Activated naive CD8-positive, alpha-beta T cell treated with anti-CD3 and anti-CD28 coated beads, Interleukin-2, amount 50 U/mL, for 16 hours (primary cell): ENCODE measurements around the gene RFX4.

Experiments used
- DNase-seq: peaks from one replicate; pipeline ENCODE4 v3.0.0-alpha.2; 2020; ENCODE audit warnings: low read depth, low spot score

RFX4 gene

GRCh38 chr12:106582641-106583230 lies at the start of gene RFX4:
TSS of gene RFX4 (plus strand) at chr12:106583004. CDS start at chr12:106583321, 317 bp downstream.
- no peak for DNase-seq

- DNase-seq = no peak
Measured at GRCh38 chr12:106541201-106541600, 41.6 kb upstream of the RFX4 start.

- DNase-seq = no peak
Measured at GRCh38 chr12:106551410-106551809, 31.4 kb upstream of the RFX4 start.

- no peak for DNase-seq
Measured at GRCh38 chr12:106552228-106552627, 30.6 kb upstream of the RFX4 start.

- DNase-seq = no peak
Measured at GRCh38 chr12:106564678-106565329, 18.0 kb upstream of the RFX4 start.

- no peak for DNase-seq
Measured at GRCh38 chr12:106566771-106567170, 16.0 kb upstream of the RFX4 start.

- no peak for DNase-seq
Measured at GRCh38 chr12:106573239-106573638, 9.6 kb upstream of the RFX4 start.

GRCh38 chr12:106576848-106577247 lies 6.0 kb upstream of the RFX4 start:
- no peak for DNase-seq

GRCh38 chr12:106580671-106581508 lies 1.9 kb upstream of the RFX4 start:
- no peak for DNase-seq

- no peak for DNase-seq
Measured at GRCh38 chr12:106581543-106582248, 1.1 kb upstream of the RFX4 start.

- DNase-seq = no peak
Measured at GRCh38 chr12:106582249-106582591, 584 bp upstream of the RFX4 start.

- DNase-seq = no peak
Measured at GRCh38 chr12:106583242-106584103, 669 bp downstream of the RFX4 start.

- DNase-seq = no peak
Measured at GRCh38 chr12:106584104-106585064, 1.6 kb downstream of the RFX4 start.

GRCh38 chr12:106585105-106585520 lies 2.3 kb downstream of the RFX4 start:
- no peak for DNase-seq

GRCh38 chr12:106585521-106586277 lies 2.9 kb downstream of the RFX4 start:
- DNase-seq = no peak

GRCh38 chr12:106586278-106586802 lies 3.5 kb downstream of the RFX4 start:
- DNase-seq = no peak

- DNase-seq = no peak
Measured at GRCh38 chr12:106586803-106587684, 4.2 kb downstream of the RFX4 start.

GRCh38 chr12:106588771-106589170 lies 6.0 kb downstream of the RFX4 start:
- DNase-seq = no peak
